Measurements from ENCODE around the gene NFRKB. TPM values are rescaled to one million over a fixed set of nuclear protein-coding genes. Genes with fewer than 3 reads are reported as not detected.

Gene NFRKB
- 10.2 and 18.7 TPM in 2 replicates for total RNA-seq

DNA sequence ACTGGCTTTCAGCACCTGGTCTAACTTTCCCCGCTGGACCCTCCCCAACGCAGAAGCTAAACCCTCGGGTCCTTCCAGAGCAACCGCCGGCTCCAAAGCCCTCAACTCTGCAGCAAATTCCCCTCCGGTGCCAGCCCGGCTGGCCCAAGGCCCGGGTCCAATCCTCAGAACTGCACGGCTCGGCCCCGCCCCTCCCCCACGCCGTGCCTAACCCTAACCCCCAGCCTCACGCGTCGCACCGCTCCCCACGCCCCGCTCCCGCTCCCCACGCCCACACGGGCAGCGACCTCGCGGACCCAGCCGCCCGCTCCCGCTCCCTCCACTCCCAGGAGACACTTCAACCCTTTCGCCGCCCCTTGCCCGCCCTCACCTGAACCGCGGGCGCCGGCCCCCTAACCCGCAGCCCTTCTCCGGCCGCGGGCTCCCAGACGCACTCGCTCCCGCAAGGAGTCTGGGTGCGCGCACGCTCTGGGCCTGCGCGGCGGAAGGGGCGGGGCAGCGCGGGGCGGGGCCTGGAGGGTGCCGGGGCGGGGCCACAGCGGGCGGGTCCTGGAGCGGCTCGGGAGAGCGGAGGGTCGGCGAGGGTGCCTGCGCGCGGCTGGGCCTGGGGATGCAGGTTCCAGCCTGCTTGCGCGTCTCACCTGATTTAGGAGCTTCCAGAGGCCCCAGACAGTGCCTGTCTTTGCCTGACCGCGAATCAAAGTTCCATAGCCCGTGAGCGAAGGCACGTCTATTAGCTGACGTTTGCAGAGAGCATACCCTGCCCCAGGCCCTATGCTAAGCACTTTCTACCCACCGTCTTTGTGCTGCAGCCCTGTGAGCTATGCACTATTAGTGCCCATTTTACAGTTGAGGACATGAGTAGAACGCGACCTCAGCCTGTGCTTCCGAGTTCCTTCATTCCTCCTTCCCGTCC is at the start of gene NFRKB:
Gene NFRKB, minus strand, starts transcription at position 453 of the 916 bp plus-strand sequence. CDS start 2,729 bp downstream, outside the sequence.

Other genes starting within 250 kb of the NFRKB start
- gene TMEM45B, start 79.7 kb downstream of the NFRKB start, total RNA-seq, result not detected in 2 replicates
- gene PRDM10, start 107.3 kb upstream of the NFRKB start, total RNA-seq, result 3.4 and 4.0 TPM in 2 replicates
- 503 and 525 TPM in 2 replicates for gene APLP2, start 174.3 kb upstream of the NFRKB start, total RNA-seq